Ectodermal cell (in vitro differentiated cells): Measurements from ENCODE around the gene NAA25.
A peak's percentile ranks its signal among the peaks of the same experiment; 100 is the strongest.

Source experiments
- H3K27ac ChIP-seq: 2 replicates; pipeline ENCODE4 v1.7.0; 2013; ENCODE audit warnings: mild to moderate bottlenecking, low read depth, low read length; ENCODE audit not compliant: insufficient read depth, poor library complexity, severe bottlenecking
- H3K27me3 ChIP-seq: 2 replicates; pipeline ENCODE4 v1.7.0; 2013; ENCODE audit warnings: mild to moderate bottlenecking, low read length; ENCODE audit not compliant: insufficient read depth, control insufficient read depth, poor library complexity, severe bottlenecking
- H3K36me3 ChIP-seq: one replicate; pipeline ENCODE4 v1.7.0; 2013; ENCODE audit warnings: low read length; ENCODE audit not compliant: control insufficient read depth, insufficient read depth
- H3K4me1 ChIP-seq: one replicate; pipeline ENCODE4 v1.7.0; 2013; ENCODE audit warnings: low read length; ENCODE audit not compliant: control insufficient read depth, insufficient read depth
- H3K4me3 ChIP-seq: 2 replicates; pipeline ENCODE4 v1.7.0; 2013; ENCODE audit warnings: low read depth, low read length, control low read depth; ENCODE audit not compliant: insufficient read depth
- H3K9me3 ChIP-seq: 2 replicates; pipeline ENCODE4 v1.7.0; 2013; ENCODE audit warnings: mild to moderate bottlenecking, low read length, moderate library complexity; ENCODE audit not compliant: control insufficient read depth
- WGBS, 2 experiments: methylation state at CpG; one replicate each; pipeline ENCODE4 v1.1.7; 2013; ENCODE audit warnings: missing lambda C conversion rate in 2 of 2; 5-methylcytosine and 5-hydroxymethylcytosine counted together

Gene NAA25

DNA sequence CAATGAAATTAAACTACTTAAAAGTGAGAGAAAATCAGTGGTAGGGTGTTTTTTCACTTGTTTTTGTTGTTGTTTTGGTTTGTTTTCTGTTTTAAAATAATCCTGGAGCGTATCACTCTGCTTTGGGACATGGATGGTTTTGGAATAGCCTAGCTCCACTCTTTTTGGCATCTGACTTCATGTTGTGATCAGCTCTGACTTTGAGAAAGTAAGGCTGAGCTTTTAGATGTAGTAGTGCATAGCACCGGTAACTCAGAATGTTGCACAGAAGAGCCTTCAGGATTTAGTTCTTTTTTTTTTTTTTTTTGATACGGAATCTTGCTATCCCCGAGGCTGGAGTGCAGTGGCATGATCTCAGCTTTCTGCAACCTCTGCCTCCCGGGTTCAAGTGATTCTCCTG, 24.8 kb upstream of the NAA25 start:
- Histone ChIP-seq H3K4me3 (no peak overlapping the region), H3K4me1 (no peaks in the 10 kb centered on the region), H3K27ac (no peak overlapping the region), H3K36me3 (peaks cover 5% of the 10 kb centered on the region), H3K27me3 (no peaks in the 10 kb centered on the region), H3K9me3 (no peaks in the 10 kb centered on the region)
- 88 to 95% methylated on average over 5 of the region's 5 CpGs for WGBS, 2 experiments

DNA sequence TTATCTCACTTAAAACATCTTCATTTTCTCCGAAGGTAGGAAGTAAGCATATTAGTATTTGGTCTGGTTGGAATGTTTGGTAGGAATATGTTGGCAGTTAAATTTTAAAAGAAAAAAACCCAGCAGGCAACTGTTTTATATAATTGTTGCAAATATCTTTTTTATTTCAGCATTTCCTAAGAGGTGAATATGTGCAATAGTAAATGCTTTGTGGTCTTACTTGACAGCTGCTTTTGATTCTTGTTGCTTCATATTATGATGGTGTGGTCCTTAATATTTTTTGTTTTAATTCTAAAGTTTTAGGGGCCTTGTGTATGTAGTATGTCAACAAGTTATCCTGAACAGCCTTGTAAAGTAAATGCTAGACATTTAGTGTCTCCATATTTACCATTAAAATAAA, 23.1 kb upstream of the NAA25 start:
- WGBS, 2 experiments: 100% methylated on average over 1 of the region's 1 CpG
- Histone ChIP-seq H3K4me1 (no peaks in the 10 kb centered on the region), H3K27me3 (no peaks in the 10 kb centered on the region), H3K9me3 (no peaks in the 10 kb centered on the region), H3K36me3 (peaks cover 4% of the 10 kb centered on the region), H3K27ac (no peak overlapping the region), H3K4me3 (no peak overlapping the region)

DNA sequence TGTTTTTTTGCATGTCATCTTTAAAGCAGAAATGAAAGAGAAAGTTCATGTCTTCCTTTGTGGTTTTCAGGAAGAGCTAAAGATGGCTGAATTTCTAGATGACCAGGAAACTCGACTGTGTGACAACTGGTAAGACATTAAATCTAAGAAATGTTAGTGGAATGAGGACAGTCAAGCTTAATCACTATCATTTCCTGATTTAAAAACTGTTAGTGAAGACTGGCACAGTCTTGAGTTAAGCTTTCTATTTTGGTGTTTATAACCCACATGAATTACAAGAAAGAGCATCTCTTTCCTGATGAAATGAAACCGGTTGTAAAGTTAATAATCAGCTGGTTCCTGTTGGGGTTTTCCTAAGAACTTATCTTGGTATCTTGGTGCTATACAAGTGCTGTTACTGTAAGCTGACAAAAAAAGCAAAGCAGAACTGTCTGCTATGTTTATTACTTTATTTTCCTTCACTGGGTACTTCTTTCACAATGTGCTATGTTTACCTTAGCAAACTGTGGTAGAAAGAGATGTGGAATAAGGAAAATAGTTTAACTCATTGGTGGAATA, 21.9 kb upstream of the NAA25 start:
- no peaks in the 10 kb centered on the region for H3K27me3 ChIP-seq
- peaks cover 7% of the 10 kb centered on the region for H3K4me1 ChIP-seq
- no peaks in the 10 kb centered on the region for H3K9me3 ChIP-seq
- H3K4me3 ChIP-seq: no peak overlapping the region
- no peak overlapping the region for H3K27ac ChIP-seq
- H3K36me3 ChIP-seq: no peaks in the 10 kb centered on the region
- WGBS, 2 experiments: 89 to 94% methylated on average over 2 of the region's 2 CpGs

DNA sequence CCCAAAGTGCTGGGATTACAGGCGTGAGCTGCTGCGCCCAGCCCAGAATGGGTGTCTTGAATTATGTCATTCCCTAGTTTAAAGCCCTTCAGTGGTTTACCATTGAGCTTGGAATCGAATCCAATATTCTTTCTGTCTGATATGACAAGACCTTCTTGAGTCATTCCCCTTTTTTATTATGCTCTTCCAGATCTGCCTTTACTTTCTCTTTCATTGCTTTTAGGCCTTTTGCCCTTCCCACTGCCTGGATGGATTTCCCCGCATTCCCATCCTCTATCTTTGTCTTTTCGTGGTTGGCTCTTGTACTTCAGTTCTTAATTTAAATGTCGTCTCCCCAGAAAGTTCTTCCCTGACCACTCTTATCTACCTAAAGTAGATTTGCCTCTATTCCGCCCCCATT, 18.3 kb upstream of the NAA25 start:
- H3K9me3 ChIP-seq: no peaks in the 10 kb centered on the region
- no peaks in the 10 kb centered on the region for H3K36me3 ChIP-seq
- no peak overlapping the region for H3K27ac ChIP-seq
- H3K4me1 ChIP-seq: peaks cover 7% of the 10 kb centered on the region
- H3K4me3 ChIP-seq: no peak overlapping the region
- WGBS, 2 experiments: 91 to 93% methylated on average over 6 to 7 of the region's 7 CpGs
- H3K27me3 ChIP-seq: no peaks in the 10 kb centered on the region

DNA sequence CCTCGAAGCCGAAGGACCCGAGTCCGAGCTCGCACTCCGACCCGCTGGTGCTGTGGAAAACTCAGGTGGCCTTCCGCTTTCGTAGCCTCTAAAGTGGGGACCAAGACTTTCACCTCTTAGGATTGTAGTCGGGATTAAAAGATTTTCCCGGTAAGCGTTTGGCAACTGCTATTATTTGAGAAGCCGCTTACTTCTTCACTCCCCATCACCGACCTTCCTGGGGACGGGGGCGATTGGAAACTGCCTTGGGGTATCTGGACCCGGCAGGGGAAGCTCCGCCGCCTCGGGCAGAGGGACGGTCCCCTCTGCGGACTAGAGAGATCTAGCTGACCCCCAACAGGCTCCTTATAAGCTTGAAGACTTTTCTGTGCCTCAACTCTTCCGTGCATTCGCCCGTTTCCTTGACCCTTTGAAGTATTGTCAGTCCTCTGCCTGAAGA, 17.4 kb upstream of the NAA25 start:
- peaks cover 13% of the 10 kb centered on the region for H3K4me1 ChIP-seq
- 5 to 6% methylated on average over 25 of the region's 25 CpGs for WGBS, 2 experiments

DNA sequence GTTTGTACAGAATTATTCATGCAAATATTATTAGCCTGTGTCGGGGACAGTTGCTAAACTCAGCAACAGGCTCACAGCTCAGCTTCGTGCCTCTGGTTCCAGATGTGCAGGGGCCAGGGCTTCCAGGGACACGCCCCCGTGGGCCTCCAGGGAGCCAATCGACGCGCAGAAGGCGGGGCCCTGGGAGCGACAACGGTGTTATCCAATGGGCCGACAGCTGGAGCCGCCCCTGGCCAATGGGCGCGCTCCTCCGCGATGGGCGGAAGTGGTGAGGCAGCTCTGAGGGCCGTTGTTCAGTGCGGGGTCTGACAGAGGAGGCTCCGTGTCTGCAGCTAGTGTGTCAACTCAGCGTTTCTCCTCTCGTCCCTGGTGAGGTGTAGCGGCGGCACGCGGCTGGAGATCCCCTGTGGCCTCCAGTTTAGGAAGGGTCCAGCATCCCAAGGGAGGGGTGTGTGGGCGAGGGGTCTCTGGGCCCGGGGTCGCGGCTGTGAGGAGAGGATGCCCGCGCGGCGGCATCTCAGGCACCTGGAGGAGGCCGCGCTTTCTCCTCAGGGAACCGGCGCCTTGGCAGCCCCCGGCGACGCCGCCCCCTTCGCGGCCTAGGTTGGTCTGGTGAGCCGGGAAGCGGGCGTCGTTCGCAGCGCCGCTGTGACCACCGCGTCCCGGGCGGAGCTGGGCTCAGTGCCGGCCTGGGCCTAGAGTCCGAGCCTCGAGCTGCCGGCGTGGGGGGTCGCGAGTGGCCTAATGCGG, 16.8 kb upstream of the NAA25 start, which contains the start of gene TRAFD1:
TSS of gene TRAFD1 (plus strand) at position 311 of the 750 bp plus-strand sequence. CDS start 4,963 bp downstream, outside the sequence.
- Histone ChIP-seq H3K4me1 (peaks cover 13% of the 10 kb centered on the region), H3K36me3 (no peaks in the 10 kb centered on the region), H3K27me3 (no peaks in the 10 kb centered on the region), H3K9me3 (no peaks in the 10 kb centered on the region), H3K4me3 (peak within 1 kb of the TSS; percentile 80), H3K27ac (peak within 1 kb of the TSS; percentile 17)
- 0% methylated on average over 63 of the region's 63 CpGs for WGBS, 2 experiments

More for the DNA sequence above, 17.4 kb upstream of the NAA25 start:
- H3K36me3 ChIP-seq: no peaks in the 10 kb centered on the region
- no peaks in the 10 kb centered on the region for H3K27me3 ChIP-seq
- peak overlapping the region; percentile 80 for H3K4me3 ChIP-seq
- no peaks in the 10 kb centered on the region for H3K9me3 ChIP-seq
- H3K27ac ChIP-seq: no peak overlapping the region

DNA sequence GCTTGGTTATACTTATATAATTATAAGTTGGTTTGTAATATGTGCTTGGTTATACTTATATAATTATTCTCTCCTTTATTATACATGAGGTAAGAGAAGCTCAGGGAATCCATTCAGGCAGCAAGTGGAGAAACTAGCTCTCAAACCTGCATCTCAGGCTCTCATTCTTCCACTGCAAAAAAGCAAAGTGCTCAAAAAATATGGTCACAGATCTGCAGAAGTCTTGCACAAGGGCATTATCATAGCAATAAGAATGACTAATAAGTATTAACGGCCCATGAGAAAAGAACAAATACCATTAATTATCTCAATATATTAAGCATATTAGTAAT, 16.3 kb upstream of the NAA25 start:
- no peaks in the 10 kb centered on the region for H3K9me3 ChIP-seq
- H3K4me3 ChIP-seq: no peak overlapping the region
- WGBS, 2 experiments: no CpG with 5 or more reads among the region's 1 CpG
- no peaks in the 10 kb centered on the region for H3K27me3 ChIP-seq
- no peak overlapping the region for H3K27ac ChIP-seq
- H3K36me3 ChIP-seq: no peaks in the 10 kb centered on the region
- peaks cover 13% of the 10 kb centered on the region for H3K4me1 ChIP-seq

DNA sequence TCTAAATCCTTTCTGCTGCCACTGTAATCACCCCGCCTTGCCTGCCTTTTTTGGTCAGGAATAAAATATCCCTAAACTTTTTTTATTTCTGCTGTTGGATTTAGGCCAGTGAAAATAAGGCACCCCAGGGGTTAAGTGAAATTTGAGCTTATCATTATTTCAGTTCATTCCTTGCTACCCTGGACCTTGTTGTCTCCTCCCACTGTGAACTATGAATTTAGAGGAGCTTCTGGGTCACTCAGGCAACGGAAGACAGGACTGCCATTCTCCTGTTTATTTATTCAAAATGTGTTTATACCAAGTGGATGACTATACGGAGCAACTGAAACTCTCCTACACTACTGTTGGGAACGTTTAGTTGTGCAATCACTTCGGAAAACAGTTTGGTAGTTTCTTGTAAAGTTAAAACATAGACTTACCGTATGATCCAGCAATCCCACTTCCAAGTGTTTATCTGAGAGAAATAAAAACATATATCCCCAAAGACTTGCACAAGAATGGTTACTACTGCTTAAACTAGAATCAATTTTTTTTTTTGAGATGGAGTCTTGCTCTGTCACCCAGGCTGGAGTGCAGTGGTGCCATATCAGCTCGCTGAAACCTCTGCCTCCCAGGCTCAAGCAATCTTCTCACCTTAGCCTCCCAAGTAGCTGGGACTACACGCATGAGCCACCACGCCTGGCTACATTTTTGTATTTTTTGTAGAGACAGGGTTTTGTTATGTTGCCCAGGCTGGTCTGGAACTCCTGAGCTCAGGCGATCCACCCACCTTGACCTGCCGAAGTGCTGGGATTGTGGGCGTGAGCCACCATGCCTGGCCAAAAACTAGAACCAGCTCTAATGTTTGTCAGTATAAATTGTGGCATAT, 14.5 kb upstream of the NAA25 start:
- Histone ChIP-seq H3K27me3 (no peaks in the 10 kb centered on the region), H3K36me3 (no peaks in the 10 kb centered on the region), H3K9me3 (no peaks in the 10 kb centered on the region), H3K4me1 (peaks cover 13% of the 10 kb centered on the region), H3K4me3 (no peak overlapping the region), H3K27ac (no peak overlapping the region)
- 79 to 84% methylated on average over 11 to 12 of the region's 12 CpGs for WGBS, 2 experiments

DNA sequence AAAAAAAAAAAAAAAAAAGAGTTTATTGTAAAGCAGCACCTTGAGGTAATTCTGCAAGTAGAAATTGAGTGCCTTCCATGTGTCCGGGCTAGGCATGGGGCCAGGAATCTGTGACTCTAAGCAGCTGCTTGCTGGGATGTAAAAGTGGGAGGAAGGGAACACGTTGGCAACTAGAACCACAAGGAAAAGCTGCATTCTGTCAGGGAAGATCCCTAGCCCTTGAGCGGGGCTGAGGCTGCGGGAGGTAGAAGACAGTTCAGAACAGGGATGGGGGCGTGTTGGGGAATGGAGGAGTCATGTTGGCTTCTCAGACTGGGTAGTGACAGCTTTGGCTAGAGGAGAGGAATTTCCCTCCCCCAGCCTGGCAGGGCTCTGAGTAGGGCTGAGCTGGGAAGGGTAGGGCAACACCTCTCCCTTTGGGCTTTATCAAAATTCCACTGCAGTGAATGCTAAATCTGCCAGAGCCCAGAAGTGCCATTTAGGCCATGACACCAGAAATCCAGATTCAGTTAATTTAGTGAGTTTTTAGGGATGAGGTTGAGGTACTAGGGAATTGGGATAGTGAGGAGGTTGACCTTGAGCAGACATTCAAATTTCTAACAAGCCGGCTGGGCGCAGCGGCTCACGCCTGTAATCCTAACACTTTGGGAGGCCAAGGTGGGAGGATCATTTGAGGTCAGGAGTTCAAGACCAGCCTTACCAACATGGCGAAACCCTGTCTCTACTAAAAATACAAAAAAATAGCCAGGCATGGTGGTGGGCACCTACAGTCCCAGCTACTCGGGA, 13.4 kb upstream of the NAA25 start:
- Histone ChIP-seq H3K4me3 (no peak overlapping the region), H3K27ac (no peak overlapping the region), H3K9me3 (no peaks in the 10 kb centered on the region), H3K4me1 (peaks cover 15% of the 10 kb centered on the region), H3K36me3 (no peaks in the 10 kb centered on the region), H3K27me3 (no peaks in the 10 kb centered on the region)
- WGBS, 2 experiments: 75 to 79% methylated on average over 11 of the region's 11 CpGs
